NCI-H1417 treated with DMSO at 0.1 percent for 48 hours (cell line): Measurements from ENCODE around the gene RIPK4.
A peak's percentile ranks its signal among the peaks of the same experiment; 100 is the strongest.
"Not testable (repeated sequence)": the region's sequence is repeated elsewhere in the genome, so short reads cannot be mapped to it uniquely, and the experiment has no call there.

Experiments
- DNase-seq: peaks from one replicate; lab custom pipeline; 2025; lab: John Stamatoyannopoulos, UW

RIPK4 gene

GRCh38 chr21:41794600-41794999 is 27.7 kb upstream of the RIPK4 start:
- DNase-seq, result no peak

- DNase-seq, result no peak
These were observed 25.9 kb upstream of the RIPK4 start for GRCh38 chr21:41792711-41793110.

- DNase-seq, result no peak
These were observed 19.7 kb upstream of the RIPK4 start for GRCh38 chr21:41786509-41786987.

GRCh38 chr21:41785262-41785661 is 18.4 kb upstream of the RIPK4 start:
- not testable (repeated sequence) for DNase-seq

GRCh38 chr21:41784456-41785102 is 17.7 kb upstream of the RIPK4 start:
- no peak for DNase-seq

GRCh38 chr21:41783476-41784180 is 16.8 kb upstream of the RIPK4 start:
- DNase-seq, result peak; percentile 80

- no peak for DNase-seq
These were observed 14.2 kb upstream of the RIPK4 start for GRCh38 chr21:41781050-41781410.

GRCh38 chr21:41780337-41781049 is 13.6 kb upstream of the RIPK4 start:
- DNase-seq, result no peak

- DNase-seq, result no peak
These were observed 12.8 kb upstream of the RIPK4 start for GRCh38 chr21:41779659-41780058.

- no peak for DNase-seq
These were observed 12.2 kb upstream of the RIPK4 start for GRCh38 chr21:41778930-41779600.

GRCh38 chr21:41777951-41778815 is 11.3 kb upstream of the RIPK4 start:
- no peak for DNase-seq

GRCh38 chr21:41776778-41777177 is 9.9 kb upstream of the RIPK4 start:
- no peak for DNase-seq

- no peak for DNase-seq
These were observed 8.3 kb upstream of the RIPK4 start for GRCh38 chr21:41775149-41775472.

- DNase-seq, result no peak
These were observed 7.8 kb upstream of the RIPK4 start for GRCh38 chr21:41774467-41775148.

GRCh38 chr21:41772351-41773080 is 5.7 kb upstream of the RIPK4 start:
- DNase-seq, result no peak

GRCh38 chr21:41771625-41771945 is 4.7 kb upstream of the RIPK4 start:
- no peak for DNase-seq

- DNase-seq, result no peak
These were observed 4.2 kb upstream of the RIPK4 start for GRCh38 chr21:41770901-41771624.

- no peak for DNase-seq
These were observed 3.1 kb upstream of the RIPK4 start for GRCh38 chr21:41769933-41770332.

GRCh38 chr21:41769521-41769920 is 2.7 kb upstream of the RIPK4 start:
- no peak for DNase-seq

GRCh38 chr21:41769111-41769510 is 2.3 kb upstream of the RIPK4 start:
- DNase-seq, result no peak
